OCI-LY7 (cell line): Measurements from ENCODE around the gene BZW2. TPM values are rescaled to one million over a fixed set of nuclear protein-coding genes. Genes with fewer than 3 reads are reported as not detected.

ENCODE experiments used
- BruUV-seq: library from RNA; stranded (reverse); fragments of 400-500 nt; replicated peaks from 2 replicates; lab custom pipeline; 2021; lab: Mats Ljungman, UMichigan
- CTCF ChIA-PET: fragments of 300-600 bp; sonication (Branson Sonifier 250); formaldehyde crosslinking; loops from one replicate; lab custom pipeline; 2022; ENCODE audit warnings: antibody characterized with exemption; ENCODE audit not compliant: unreplicated experiment; lab: Charles Lee
- POLR2A ChIA-PET: fragments of 300-600 bp; sonication (Branson Sonifier 250); formaldehyde crosslinking; loops from one replicate; lab custom pipeline; 2022; ENCODE audit warnings: antibody characterized with exemption; lab: Charles Lee
- DNase-seq: peaks from one replicate; pipeline ENCODE4 v3.0.0-alpha.2; 2015; ENCODE audit warnings: low spot score
- H2AFZ ChIP-seq: fragments of 200-600 bp; sonication (generic), shearing (Covaris generic); 2 replicates; pipeline ENCODE4 v1.6.1; 2014; ENCODE audit warnings: mild to moderate bottlenecking, antibody characterized with exemption, low read length, moderate library complexity
- H3K27ac ChIP-seq: fragments of 200-600 bp; sonication (generic); 2 replicates; pipeline ENCODE4 v1.5.1; 2014; ENCODE audit warnings: mixed run types, low read depth, mild to moderate bottlenecking, moderate library complexity, low read length, inconsistent platforms; ENCODE audit not compliant: poor library complexity, severe bottlenecking
- H3K36me3 ChIP-seq: fragments of 200-600 bp; sonication (generic); 2 replicates; pipeline ENCODE4 v1.6.1; 2014; ENCODE audit warnings: mild to moderate bottlenecking, antibody characterized with exemption, low read length, moderate library complexity, mixed read lengths; ENCODE audit not compliant: insufficient read depth
- H3K4me1 ChIP-seq: fragments of 200-600 bp; sonication (generic); 2 replicates; pipeline ENCODE4 v1.5.1; 2014; ENCODE audit warnings: mild to moderate bottlenecking, low read length; ENCODE audit not compliant: insufficient read depth, poor library complexity, severe bottlenecking
- H3K4me2 ChIP-seq: fragments of 200-600 bp; sonication (generic); 2 replicates; pipeline ENCODE4 v1.6.1; 2014; ENCODE audit warnings: mild to moderate bottlenecking, low read length
- H3K4me3 ChIP-seq: fragments of 200-600 bp; sonication (generic); 2 replicates; pipeline ENCODE4 v1.5.1; 2014; ENCODE audit warnings: mild to moderate bottlenecking, low read depth, low read length; ENCODE audit not compliant: poor library complexity, severe bottlenecking
- H3K79me2 ChIP-seq: fragments of 200-600 bp; sonication (generic); 2 replicates; pipeline ENCODE4 v1.6.1; 2016; ENCODE audit warnings: low read depth, mild to moderate bottlenecking, low read length, moderate library complexity, mixed read lengths; ENCODE audit not compliant: insufficient read depth
- H3K9me2 ChIP-seq: fragments of 200-600 bp; sonication (generic); 2 replicates; pipeline ENCODE4 v1.6.1; 2016; ENCODE audit warnings: mild to moderate bottlenecking, low read length, mixed read lengths; ENCODE audit not compliant: insufficient read depth
- H3K9me3 ChIP-seq: fragments of 200-600 bp; sonication (generic); 2 replicates; pipeline ENCODE4 v1.6.1; 2014; ENCODE audit warnings: mild to moderate bottlenecking, mixed run types, low read length, mixed read lengths
- H4K20me1 ChIP-seq: fragments of 200-600 bp; sonication (generic); 2 replicates; pipeline ENCODE4 v1.6.1; 2014; ENCODE audit warnings: mild to moderate bottlenecking, antibody characterized with exemption, low read length, moderate library complexity, mixed read lengths; ENCODE audit not compliant: insufficient read depth
- EZH2phosphoT487 ChIP-seq: fragments of 200-600 bp; sonication (generic); IDR thresholded peaks from 2 replicates; pipeline ENCODE4 v1.6.1; 2018; ENCODE audit warnings: low read depth, borderline replicate concordance, mild to moderate bottlenecking, mixed run types, antibody characterized with exemption, low read length, moderate library complexity, mixed read lengths
- intact Hi-C: fragments of 100-400 bp; cut with micrococcal nuclease; formaldehyde crosslinking; loops from one replicate; pipeline ENCODE4 v1.10.0; 2022; ENCODE audit not compliant: unreplicated experiment
- total RNA-seq, 2 experiments: library from RNA; depleted of rRNA in 1 of 2; stranded (reverse); fragments of >200 nt in 1 of 2; shearing (Covaris generic) in 1 of 2; gene quantifications; 2 replicates each; pipeline ENCODE4 v1.2.3, GENCODE V29; 2014 to 2022
- TF ChIP-seq, protein P1 (sequence below): fragments of 200-600 bp; sonication (generic); conservative IDR thresholded peaks from 2 replicates; pipeline ENCODE4 v1.5.1; 2014; ENCODE audit warnings: mild to moderate bottlenecking, antibody characterized with exemption, low read length, moderate library complexity, mixed read lengths

BZW2 gene
- total RNA-seq, 2 experiments from 2014 or later = 66.8 to 75.2 TPM

DNA sequence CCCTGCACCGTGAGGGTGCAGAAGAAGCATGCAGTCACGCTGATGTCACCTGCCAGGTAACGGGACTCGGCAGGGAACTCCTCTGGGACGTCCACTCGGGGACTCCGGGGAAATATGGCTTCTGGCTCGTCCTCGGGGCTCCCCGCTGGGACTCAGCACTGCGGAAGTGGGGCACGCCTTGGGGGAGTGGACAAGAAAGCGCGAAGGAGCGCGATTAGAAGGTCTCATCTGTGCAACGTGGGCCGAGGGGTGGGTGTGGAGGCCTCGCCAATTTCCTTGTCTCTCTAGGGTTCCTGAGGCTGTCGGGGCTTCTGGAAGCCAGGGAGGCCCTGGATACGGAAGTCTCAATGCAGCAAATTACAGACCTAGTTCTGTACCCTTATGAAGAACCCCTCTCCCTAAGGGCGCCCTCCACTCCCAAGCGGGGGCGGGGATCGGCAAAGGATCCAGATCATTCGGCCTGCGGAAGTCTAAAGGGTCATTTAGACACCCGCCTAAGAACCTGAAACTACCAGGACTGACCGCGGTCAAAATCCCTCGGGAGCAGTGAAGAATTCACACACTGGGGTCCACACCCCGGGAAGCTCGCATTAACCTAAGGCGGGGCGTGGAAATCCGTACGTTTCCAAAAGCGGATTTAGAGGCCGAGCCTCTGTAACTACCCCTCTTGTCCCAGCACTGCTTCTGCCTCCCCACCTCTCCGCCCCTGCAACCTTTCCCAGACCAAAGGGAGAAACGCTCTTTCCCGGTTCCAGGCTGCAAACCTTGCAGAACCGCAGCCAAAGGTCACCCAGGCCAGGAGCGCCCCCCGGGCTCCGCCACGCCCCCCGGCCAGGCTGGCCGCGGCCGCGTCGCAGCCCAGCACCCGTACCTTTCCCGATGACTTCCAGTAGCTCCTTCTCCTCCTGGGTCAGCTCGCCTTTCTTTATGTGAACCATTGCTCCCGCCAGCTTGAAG, 1.1 kb upstream of the BZW2 start:
- Histone ChIP-seq H3K79me2 (peaks cover 42% of the 10 kb centered on the region), H3K4me1 (peaks cover 29% of the 10 kb centered on the region), H4K20me1 (peaks cover 32% of the 10 kb centered on the region), H3K9me2 (no peaks in the 10 kb centered on the region), H3K4me3 (peak overlapping the region; percentile 96), H3K36me3 (peaks cover 15% of the 10 kb centered on the region), H3K27ac (no peak overlapping the region), H2AFZ (peak overlapping the region; percentile 92), H3K4me2 (peak overlapping the region; percentile 91), H3K9me3 (no peaks in the 10 kb centered on the region)
- TF ChIP-seq EZH2phosphoT487 = no peak
- TF ChIP-seq, protein P1, sequence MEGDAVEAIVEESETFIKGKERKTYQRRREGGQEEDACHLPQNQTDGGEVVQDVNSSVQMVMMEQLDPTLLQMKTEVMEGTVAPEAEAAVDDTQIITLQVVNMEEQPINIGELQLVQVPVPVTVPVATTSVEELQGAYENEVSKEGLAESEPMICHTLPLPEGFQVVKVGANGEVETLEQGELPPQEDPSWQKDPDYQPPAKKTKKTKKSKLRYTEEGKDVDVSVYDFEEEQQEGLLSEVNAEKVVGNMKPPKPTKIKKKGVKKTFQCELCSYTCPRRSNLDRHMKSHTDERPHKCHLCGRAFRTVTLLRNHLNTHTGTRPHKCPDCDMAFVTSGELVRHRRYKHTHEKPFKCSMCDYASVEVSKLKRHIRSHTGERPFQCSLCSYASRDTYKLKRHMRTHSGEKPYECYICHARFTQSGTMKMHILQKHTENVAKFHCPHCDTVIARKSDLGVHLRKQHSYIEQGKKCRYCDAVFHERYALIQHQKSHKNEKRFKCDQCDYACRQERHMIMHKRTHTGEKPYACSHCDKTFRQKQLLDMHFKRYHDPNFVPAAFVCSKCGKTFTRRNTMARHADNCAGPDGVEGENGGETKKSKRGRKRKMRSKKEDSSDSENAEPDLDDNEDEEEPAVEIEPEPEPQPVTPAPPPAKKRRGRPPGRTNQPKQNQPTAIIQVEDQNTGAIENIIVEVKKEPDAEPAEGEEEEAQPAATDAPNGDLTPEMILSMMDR = 0 out of 2 replicates have a peak, but pooled peaks have one; percentile 15
- CTCF ChIA-PET = no interaction called here
- BruUV-seq = no TSS peak
- peak; percentile 55 for DNase-seq
- intact Hi-C loops = loop anchor here (5.0 kb wide), 1 partner anchor 107 kb away; the partner anchor contains the start of gene TSPAN13
- POLR2A ChIA-PET = interaction anchor here (1.4 to 2.2 kb wide), 4 partner anchors 10 to 14 kb away, joined by 4 to 9 read pairs (median 8); no protein-coding TSS in a partner anchor

DNA sequence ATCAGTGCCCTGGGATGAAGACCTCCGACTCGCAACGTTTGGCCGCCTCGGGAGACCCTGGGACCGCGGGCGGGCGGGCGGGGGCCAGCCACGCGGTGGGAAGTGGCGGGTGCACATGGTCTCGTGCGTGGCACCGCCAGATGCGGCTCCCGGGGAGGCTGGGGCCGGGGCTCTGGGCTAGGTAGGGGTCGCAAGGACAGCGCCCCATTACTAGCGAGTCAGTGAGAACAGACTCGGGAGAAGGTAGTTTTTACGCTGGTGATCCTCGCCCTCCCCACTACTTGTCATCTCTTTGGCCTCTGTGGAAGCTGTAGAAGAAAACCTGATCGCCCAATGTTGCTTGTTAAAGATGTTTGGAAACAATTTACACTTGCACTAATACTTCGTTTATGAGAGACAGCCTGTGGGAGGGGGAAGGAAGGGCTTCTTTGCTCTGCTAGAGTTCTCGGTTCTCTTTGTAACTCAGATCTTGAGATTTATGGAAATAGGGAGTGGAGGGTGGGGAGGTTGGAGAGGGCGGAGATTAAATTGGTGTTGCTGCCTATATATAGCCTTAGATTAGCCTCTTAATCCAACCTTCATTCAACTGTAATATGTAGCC, 591 bp downstream of the BZW2 start:
- intact Hi-C loops = loop anchor here (5.0 kb wide), 1 partner anchor 106 kb away; the partner anchor contains the start of gene TSPAN13
- H2AFZ ChIP-seq = no peak overlapping the region
- peaks cover 25% of the 10 kb centered on the region for H3K36me3 ChIP-seq
- H4K20me1 ChIP-seq = peaks cover 48% of the 10 kb centered on the region
- ChIA-PET POLR2A (interaction anchor here (1.1 to 2.2 kb wide), 5 partner anchors 8 to 12 kb away, joined by 3 to 9 read pairs (median 7); no protein-coding TSS in a partner anchor), CTCF (no interaction called here)
- peak overlapping the region; percentile 35 for H3K27ac ChIP-seq
- peak overlapping the region; percentile 97 for H3K4me2 ChIP-seq
- no peak for TF ChIP-seq EZH2phosphoT487
- TF ChIP-seq, protein P1 = no peak
- H3K9me2 ChIP-seq = no peaks in the 10 kb centered on the region
- BruUV-seq = no TSS peak
- no peaks in the 10 kb centered on the region for H3K9me3 ChIP-seq
- H3K4me3 ChIP-seq = peak overlapping the region; percentile 96
- DNase-seq = peak; percentile 55
- peaks cover 38% of the 10 kb centered on the region for H3K4me1 ChIP-seq
- H3K79me2 ChIP-seq = peaks cover 59% of the 10 kb centered on the region
